ENCODE results near the gene GAREM2.

The GAREM2 gene

GRCh38 chr2:26189751-26190150 is 16.9 kb downstream of the GAREM2 start:
- Histone ChIP-seq H3K27me3 (ENCODE audit: insufficient read depth, low read depth) (no peaks in the 10 kb centered on the region), H3K27ac (no peak overlapping the region), H3K4me1 (ENCODE audit: low read depth, poor library complexity, severe bottlenecking) (no peaks in the 10 kb centered on the region), H3K4me2 (no peak overlapping the region), H3K9ac (no peak overlapping the region), H2AFZ (ENCODE audit: low read depth) (no peak overlapping the region), H4K20me1 (ENCODE audit: insufficient read depth) (no peaks in the 10 kb centered on the region), H3K4me3 (IDR thresholded peaks at IDR 0.05; ENCODE audit: insufficient read depth, low read depth, low read length) (no peak overlapping the region), H3K36me3 (ENCODE audit: insufficient read depth) (peaks cover 7% of the 10 kb centered on the region; the same call in 1 of the 2 replicates), H3K79me2 (ENCODE audit: insufficient read depth, low read depth) (no peaks in the 10 kb centered on the region)
- TF ChIP-seq CTCF (conservative IDR thresholded peaks at IDR 0.05; ENCODE audit: low read depth, low read length): no peak

GRCh38 chr2:26190369-26190768 is 17.5 kb downstream of the GAREM2 start:
- H2AFZ ChIP-seq (ENCODE audit: low read depth): no peak overlapping the region
- H3K4me1 ChIP-seq (ENCODE audit: low read depth, poor library complexity, severe bottlenecking): no peaks in the 10 kb centered on the region
- no peak overlapping the region for H3K27ac ChIP-seq
- no peak overlapping the region for H3K9ac ChIP-seq
- no peak overlapping the region for H3K4me3 ChIP-seq (IDR thresholded peaks at IDR 0.05; ENCODE audit: insufficient read depth, low read depth, low read length)
- H3K36me3 ChIP-seq (ENCODE audit: insufficient read depth): peaks cover 7% of the 10 kb centered on the region; the same call in 1 of the 2 replicates
- H3K79me2 ChIP-seq (ENCODE audit: insufficient read depth, low read depth): no peaks in the 10 kb centered on the region
- no peaks in the 10 kb centered on the region for H4K20me1 ChIP-seq (ENCODE audit: insufficient read depth)
- no peaks in the 10 kb centered on the region for H3K27me3 ChIP-seq (ENCODE audit: insufficient read depth, low read depth)
- no peak for TF ChIP-seq CTCF (conservative IDR thresholded peaks at IDR 0.05; ENCODE audit: low read depth, low read length)
- no peak overlapping the region for H3K4me2 ChIP-seq

GRCh38 chr2:26191316-26192159 is 18.6 kb downstream of the GAREM2 start:
- TF ChIP-seq CTCF (conservative IDR thresholded peaks at IDR 0.05; ENCODE audit: low read depth, low read length): no peak
- H3K79me2 ChIP-seq (ENCODE audit: insufficient read depth, low read depth): no peaks in the 10 kb centered on the region
- H2AFZ ChIP-seq (ENCODE audit: low read depth): no peak overlapping the region
- peaks cover 7% of the 10 kb centered on the region; the same call in 1 of the 2 replicates for H3K36me3 ChIP-seq (ENCODE audit: insufficient read depth)
- no peaks in the 10 kb centered on the region for H4K20me1 ChIP-seq (ENCODE audit: insufficient read depth)
- H3K27ac ChIP-seq: no peak overlapping the region
- H3K27me3 ChIP-seq (ENCODE audit: insufficient read depth, low read depth): no peaks in the 10 kb centered on the region
- H3K4me3 ChIP-seq (IDR thresholded peaks at IDR 0.05; ENCODE audit: insufficient read depth, low read depth, low read length): no peak overlapping the region
- no peak overlapping the region for H3K9ac ChIP-seq
- no peaks in the 10 kb centered on the region for H3K4me1 ChIP-seq (ENCODE audit: low read depth, poor library complexity, severe bottlenecking)
- H3K4me2 ChIP-seq: no peak overlapping the region

- Histone ChIP-seq H3K36me3 (ENCODE audit: insufficient read depth) (peaks cover 7% of the 10 kb centered on the region; the same call in 1 of the 2 replicates), H4K20me1 (ENCODE audit: insufficient read depth) (no peaks in the 10 kb centered on the region), H3K4me1 (ENCODE audit: low read depth, poor library complexity, severe bottlenecking) (no peaks in the 10 kb centered on the region), H3K4me2 (no peak overlapping the region), H3K79me2 (ENCODE audit: insufficient read depth, low read depth) (no peaks in the 10 kb centered on the region), H2AFZ (ENCODE audit: low read depth) (no peak overlapping the region), H3K27ac (no peak overlapping the region), H3K4me3 (IDR thresholded peaks at IDR 0.05; ENCODE audit: insufficient read depth, low read depth, low read length) (no peak overlapping the region), H3K9ac (no peak overlapping the region), H3K27me3 (ENCODE audit: insufficient read depth, low read depth) (no peaks in the 10 kb centered on the region)
- no peak for TF ChIP-seq CTCF (conservative IDR thresholded peaks at IDR 0.05; ENCODE audit: low read depth, low read length)
Measured at GRCh38 chr2:26193578-26194231, 20.8 kb downstream of the GAREM2 start.

All from KMS-11 (cell line).